ENCODE results near the gene ADRA2C.

- TF ChIP-seq, protein P1, sequence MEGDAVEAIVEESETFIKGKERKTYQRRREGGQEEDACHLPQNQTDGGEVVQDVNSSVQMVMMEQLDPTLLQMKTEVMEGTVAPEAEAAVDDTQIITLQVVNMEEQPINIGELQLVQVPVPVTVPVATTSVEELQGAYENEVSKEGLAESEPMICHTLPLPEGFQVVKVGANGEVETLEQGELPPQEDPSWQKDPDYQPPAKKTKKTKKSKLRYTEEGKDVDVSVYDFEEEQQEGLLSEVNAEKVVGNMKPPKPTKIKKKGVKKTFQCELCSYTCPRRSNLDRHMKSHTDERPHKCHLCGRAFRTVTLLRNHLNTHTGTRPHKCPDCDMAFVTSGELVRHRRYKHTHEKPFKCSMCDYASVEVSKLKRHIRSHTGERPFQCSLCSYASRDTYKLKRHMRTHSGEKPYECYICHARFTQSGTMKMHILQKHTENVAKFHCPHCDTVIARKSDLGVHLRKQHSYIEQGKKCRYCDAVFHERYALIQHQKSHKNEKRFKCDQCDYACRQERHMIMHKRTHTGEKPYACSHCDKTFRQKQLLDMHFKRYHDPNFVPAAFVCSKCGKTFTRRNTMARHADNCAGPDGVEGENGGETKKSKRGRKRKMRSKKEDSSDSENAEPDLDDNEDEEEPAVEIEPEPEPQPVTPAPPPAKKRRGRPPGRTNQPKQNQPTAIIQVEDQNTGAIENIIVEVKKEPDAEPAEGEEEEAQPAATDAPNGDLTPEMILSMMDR (IDR thresholded peaks at IDR 0.05; ENCODE audit: low read depth, low read length) = no peak
- TF ChIP-seq EZH2phosphoT487 (IDR thresholded peaks at IDR 0.05; ENCODE audit: low read depth) = no peak
Observed at GRCh38 chr4:3813151-3814052, 47.2 kb downstream of the ADRA2C start.
